GM19455 (cell line): ENCODE data around the gene RIPPLY2.
A peak's percentile ranks its signal among the peaks of the same experiment; 100 is the strongest.
"Not testable (repeated sequence)": the region's sequence is repeated elsewhere in the genome, so short reads cannot be mapped to it uniquely, and the experiment has no call there.

Experiments
- ATAC-seq: cut with Tn5 transposase; IDR thresholded peaks from one replicate; pipeline ENCODE4 v1.9.1; 2021; ENCODE audit not compliant: unreplicated experiment

Gene RIPPLY2

GRCh38 chr6:83853178-83854000 is at the start of gene RIPPLY2:
TSS of gene RIPPLY2 (plus strand) at chr6:83853360. CDS start at chr6:83853417, 57 bp downstream.
- no peak for ATAC-seq

- ATAC-seq: not testable (repeated sequence)
These were observed 49.7 kb upstream of the RIPPLY2 start for GRCh38 chr6:83803492-83803891.

- no peak for ATAC-seq
These were observed 48.3 kb upstream of the RIPPLY2 start for GRCh38 chr6:83804886-83805285.

- no peak for ATAC-seq
These were observed 45.2 kb upstream of the RIPPLY2 start for GRCh38 chr6:83808005-83808404.

- ATAC-seq: no peak
These were observed 44.2 kb upstream of the RIPPLY2 start for GRCh38 chr6:83808926-83809325.

- ATAC-seq: no peak
These were observed 40.6 kb upstream of the RIPPLY2 start for GRCh38 chr6:83812595-83812994.

GRCh38 chr6:83815631-83816272 is 37.4 kb upstream of the RIPPLY2 start:
- ATAC-seq: no peak

GRCh38 chr6:83822629-83823169 is 30.5 kb upstream of the RIPPLY2 start:
- ATAC-seq: no peak

- no peak for ATAC-seq
These were observed 28.8 kb upstream of the RIPPLY2 start for GRCh38 chr6:83824388-83824801.

GRCh38 chr6:83824831-83825230 is 28.3 kb upstream of the RIPPLY2 start:
- no peak for ATAC-seq

- no peak for ATAC-seq
These were observed 26.1 kb upstream of the RIPPLY2 start for GRCh38 chr6:83827050-83827449.

GRCh38 chr6:83838727-83839126 is 14.4 kb upstream of the RIPPLY2 start:
- no peak for ATAC-seq

- no peak for ATAC-seq
These were observed 9.0 kb upstream of the RIPPLY2 start for GRCh38 chr6:83844170-83844569.

- ATAC-seq: no peak
These were observed 6.9 kb upstream of the RIPPLY2 start for GRCh38 chr6:83846291-83846690.

GRCh38 chr6:83847179-83847578 is 6.0 kb upstream of the RIPPLY2 start:
- peak; percentile 78 for ATAC-seq

GRCh38 chr6:83849127-83849526 is 4.0 kb upstream of the RIPPLY2 start:
- no peak for ATAC-seq

- no peak for ATAC-seq
These were observed 3.5 kb upstream of the RIPPLY2 start for GRCh38 chr6:83849610-83850009.

- no peak for ATAC-seq
These were observed 507 bp upstream of the RIPPLY2 start for GRCh38 chr6:83852528-83853177.

- no peak for ATAC-seq
These were observed 891 bp downstream of the RIPPLY2 start for GRCh38 chr6:83854001-83854501.

- ATAC-seq: no peak
These were observed 1.6 kb downstream of the RIPPLY2 start for GRCh38 chr6:83854766-83855165.
